ENCODE results near the gene EIF4G3. TPM values are rescaled to one million over a fixed set of nuclear protein-coding genes. Genes with fewer than 3 reads are reported as not detected.

Gene EIF4G3
- total RNA-seq, 1 donor: 58.6 TPM

GRCh38 chr1:21045351-21045750, 131.3 kb downstream of the EIF4G3 start:
- H3K4me3 ChIP-seq (ENCODE audit: low read depth, low read length): no peak overlapping the region
- TF ChIP-seq CTCF (IDR thresholded peaks at IDR 0.05; ENCODE audit: insufficient read depth, low read length): no peak
- DNase-seq (ENCODE audit: low read depth): peak; percentile 52

- DNase-seq (ENCODE audit: low read depth): peak; percentile 84
- TF ChIP-seq CTCF (IDR thresholded peaks at IDR 0.05; ENCODE audit: insufficient read depth, low read length): no peak
- H3K4me3 ChIP-seq (ENCODE audit: low read depth, low read length): no peak overlapping the region
Measured at GRCh38 chr1:21042929-21043605, 133.6 kb downstream of the EIF4G3 start.

- no peak for TF ChIP-seq CTCF (IDR thresholded peaks at IDR 0.05; ENCODE audit: insufficient read depth, low read length)
- DNase-seq (ENCODE audit: low read depth): no peak
- H3K4me3 ChIP-seq (ENCODE audit: low read depth, low read length): no peak overlapping the region
Measured at GRCh38 chr1:21041541-21041940, 135.2 kb downstream of the EIF4G3 start.

GRCh38 chr1:21037091-21037490, 139.6 kb downstream of the EIF4G3 start:
- no peak for DNase-seq (ENCODE audit: low read depth)
- TF ChIP-seq CTCF (IDR thresholded peaks at IDR 0.05; ENCODE audit: insufficient read depth, low read length): no peak
- no peak overlapping the region for H3K4me3 ChIP-seq (ENCODE audit: low read depth, low read length)

- DNase-seq (ENCODE audit: low read depth): no peak
- TF ChIP-seq CTCF (IDR thresholded peaks at IDR 0.05; ENCODE audit: insufficient read depth, low read length): no peak
Measured at GRCh38 chr1:21035794-21036193, 140.9 kb downstream of the EIF4G3 start.

GRCh38 chr1:21034725-21035628, 141.7 kb downstream of the EIF4G3 start:
- no peak for TF ChIP-seq CTCF (IDR thresholded peaks at IDR 0.05; ENCODE audit: insufficient read depth, low read length)
- H3K4me3 ChIP-seq (ENCODE audit: low read depth, low read length): no peak overlapping the region
- DNase-seq (ENCODE audit: low read depth): no peak

More at GRCh38 chr1:21035794-21036193, 140.9 kb downstream of the EIF4G3 start:
- H3K4me3 ChIP-seq (ENCODE audit: low read depth, low read length): no peak overlapping the region

All from fibroblast of the aortic adventitia (primary cell).